Testis (tissue), 3 donors: ENCODE measurements around the gene AHCYL2. TPM values are rescaled to one million over a fixed set of nuclear protein-coding genes. Genes with fewer than 3 reads are reported as not detected.

Experiments used
- DNase-seq: peaks from one replicate; pipeline ENCODE4 v3.0.0-alpha.2; 2019
- H3K27ac ChIP-seq, 2 donors: fragments of 200-600 bp; sonication (generic); one replicate each; pipeline ENCODE4 v1.5.1; 2019
- H3K27me3 ChIP-seq: fragments of 200-600 bp; sonication (generic); one replicate; pipeline ENCODE4 v1.5.1; 2019
- H3K36me3 ChIP-seq: fragments of 200-600 bp; sonication (generic); one replicate; pipeline ENCODE4 v1.5.1; 2017; ENCODE audit warnings: low read depth; ENCODE audit errors: missing control alignments
- H3K4me1 ChIP-seq: fragments of 200-600 bp; sonication (generic); one replicate; pipeline ENCODE4 v1.5.1; 2019
- H3K4me3 ChIP-seq, 2 donors: fragments of 200-600 bp; sonication (generic); one replicate each; pipeline ENCODE4 v1.5.1; 2017 to 2019
- H3K9me3 ChIP-seq: fragments of 200-600 bp; sonication (generic); one replicate; pipeline ENCODE4 v1.5.1; 2017
- POLR2A ChIP-seq: fragments of 450-650 bp; IDR thresholded peaks from one replicate; pipeline ENCODE4 v1.6.1; 2017; ENCODE audit warnings: antibody characterized with exemption, mild to moderate bottlenecking, moderate library complexity
- WGBS, 2 donors: methylation state at CpG; one replicate each; pipeline ENCODE4 v1.1.5; 2018; 5-methylcytosine and 5-hydroxymethylcytosine counted together
- intact Hi-C: fragments of 100-400 bp; cut with DNase I; formaldehyde crosslinking; loops from one replicate; pipeline ENCODE4 v1.15.1; 2023; ENCODE audit warnings: low total_unique reads
- polyA plus RNA-seq: library from polyadenylated mRNA; stranded (reverse); fragments of 350-450 nt; fragmentation: Illumina TruSeq; extraction: RNeasy Lipid Tissue Mini Kit (QIAGEN cat#74804); gene quantifications from one replicate; pipeline ENCODE4 v1.2.3, GENCODE V29; 2014; ENCODE audit warnings: low read depth, low replicate concordance; ENCODE audit not compliant: insufficient read depth
- total RNA-seq, 2 donors: library from RNA; depleted of rRNA; stranded (reverse); fragments of >200 nt; gene quantifications; one replicate each; pipeline ENCODE4 v1.2.3, GENCODE V29; 2016
- TF ChIP-seq, protein P1 (sequence below), 3 experiments: fragments of 450-650 bp in 2 of 3; fragments of 200-600 bp in 1 of 3; sonication (generic) in 1 of 3; IDR thresholded peaks; one replicate each; pipeline ENCODE4 v1.5.1; 2016 to 2019; ENCODE audit warnings: antibody characterized with exemption in 3 of 3, mild to moderate bottlenecking in 2 of 3, moderate library complexity in 1 of 3

The AHCYL2 gene
- total and polyA plus RNA-seq, 3 donors from 2014 or later: 26.4 to 61.3 (median 46.1) TPM

- H3K4me3 ChIP-seq: no peak overlapping the region
- no peaks in the 10 kb centered on the region for H3K9me3 ChIP-seq
- intact Hi-C loops: no loop called here
- no peaks in the 10 kb centered on the region for H3K4me1 ChIP-seq
- DNase-seq: no peak
- H3K27me3 ChIP-seq: no peaks in the 10 kb centered on the region
- no peaks in the 10 kb centered on the region for H3K36me3 ChIP-seq
- TF ChIP-seq POLR2A: no peak
- TF ChIP-seq, protein P1, sequence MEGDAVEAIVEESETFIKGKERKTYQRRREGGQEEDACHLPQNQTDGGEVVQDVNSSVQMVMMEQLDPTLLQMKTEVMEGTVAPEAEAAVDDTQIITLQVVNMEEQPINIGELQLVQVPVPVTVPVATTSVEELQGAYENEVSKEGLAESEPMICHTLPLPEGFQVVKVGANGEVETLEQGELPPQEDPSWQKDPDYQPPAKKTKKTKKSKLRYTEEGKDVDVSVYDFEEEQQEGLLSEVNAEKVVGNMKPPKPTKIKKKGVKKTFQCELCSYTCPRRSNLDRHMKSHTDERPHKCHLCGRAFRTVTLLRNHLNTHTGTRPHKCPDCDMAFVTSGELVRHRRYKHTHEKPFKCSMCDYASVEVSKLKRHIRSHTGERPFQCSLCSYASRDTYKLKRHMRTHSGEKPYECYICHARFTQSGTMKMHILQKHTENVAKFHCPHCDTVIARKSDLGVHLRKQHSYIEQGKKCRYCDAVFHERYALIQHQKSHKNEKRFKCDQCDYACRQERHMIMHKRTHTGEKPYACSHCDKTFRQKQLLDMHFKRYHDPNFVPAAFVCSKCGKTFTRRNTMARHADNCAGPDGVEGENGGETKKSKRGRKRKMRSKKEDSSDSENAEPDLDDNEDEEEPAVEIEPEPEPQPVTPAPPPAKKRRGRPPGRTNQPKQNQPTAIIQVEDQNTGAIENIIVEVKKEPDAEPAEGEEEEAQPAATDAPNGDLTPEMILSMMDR (IDR thresholded peaks at IDR 0.05): no peak
- H3K27ac ChIP-seq: no peak overlapping the region
- 60 to 92% methylated on average over 2 to 14 of the region's 14 CpGs for WGBS, 2 donors
Measured at GRCh38 chr7:129203050-129203741, 21.6 kb upstream of the AHCYL2 start.

DNA sequence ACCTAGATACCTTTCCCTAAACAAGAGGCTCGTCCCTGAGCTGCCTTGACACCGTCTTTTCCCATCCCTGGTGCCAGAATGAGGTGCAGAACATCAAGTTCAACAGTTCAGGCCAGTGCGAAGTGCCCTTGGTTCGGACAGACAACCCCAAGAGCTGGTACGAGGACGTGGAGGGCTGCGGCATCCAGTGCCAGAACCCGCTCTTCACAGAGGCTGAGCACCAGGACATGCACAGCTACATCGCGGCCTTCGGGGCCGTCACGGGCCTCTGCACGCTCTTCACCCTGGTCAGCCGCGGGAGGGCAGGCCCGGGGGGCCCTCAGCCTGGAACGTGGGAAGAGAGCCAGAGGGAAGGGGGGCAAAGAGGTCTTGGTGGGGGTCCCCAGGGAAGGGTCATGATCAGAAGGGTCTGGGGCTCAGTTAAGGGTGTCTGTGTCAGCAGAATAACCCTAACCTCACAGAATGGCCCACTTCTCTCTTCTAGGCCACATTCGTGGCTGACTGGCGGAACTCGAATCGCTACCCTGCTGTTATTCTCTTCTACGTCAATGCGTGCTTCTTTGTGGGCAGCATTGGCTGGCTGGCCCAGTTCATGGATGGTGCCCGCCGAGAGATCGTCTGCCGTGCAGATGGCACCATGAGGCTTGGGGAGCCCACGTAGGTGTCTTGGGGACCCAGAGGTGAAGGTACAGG, 19.6 kb upstream of the AHCYL2 start:
- Histone ChIP-seq H3K27me3 (no peaks in the 10 kb centered on the region), H3K36me3 (no peaks in the 10 kb centered on the region), H3K27ac (no peak overlapping the region), H3K9me3 (no peaks in the 10 kb centered on the region), H3K4me3 (no peak overlapping the region), H3K4me1 (peaks cover under 1% of the 10 kb centered on the region)
- no peak for TF ChIP-seq POLR2A
- TF ChIP-seq, protein P1 (IDR thresholded peaks at IDR 0.05): no peak
- WGBS, 2 donors: 86 to 90% methylated on average over 27 to 29 of the region's 29 CpGs
- intact Hi-C loops: no loop called here
- DNase-seq: no peak

DNA sequence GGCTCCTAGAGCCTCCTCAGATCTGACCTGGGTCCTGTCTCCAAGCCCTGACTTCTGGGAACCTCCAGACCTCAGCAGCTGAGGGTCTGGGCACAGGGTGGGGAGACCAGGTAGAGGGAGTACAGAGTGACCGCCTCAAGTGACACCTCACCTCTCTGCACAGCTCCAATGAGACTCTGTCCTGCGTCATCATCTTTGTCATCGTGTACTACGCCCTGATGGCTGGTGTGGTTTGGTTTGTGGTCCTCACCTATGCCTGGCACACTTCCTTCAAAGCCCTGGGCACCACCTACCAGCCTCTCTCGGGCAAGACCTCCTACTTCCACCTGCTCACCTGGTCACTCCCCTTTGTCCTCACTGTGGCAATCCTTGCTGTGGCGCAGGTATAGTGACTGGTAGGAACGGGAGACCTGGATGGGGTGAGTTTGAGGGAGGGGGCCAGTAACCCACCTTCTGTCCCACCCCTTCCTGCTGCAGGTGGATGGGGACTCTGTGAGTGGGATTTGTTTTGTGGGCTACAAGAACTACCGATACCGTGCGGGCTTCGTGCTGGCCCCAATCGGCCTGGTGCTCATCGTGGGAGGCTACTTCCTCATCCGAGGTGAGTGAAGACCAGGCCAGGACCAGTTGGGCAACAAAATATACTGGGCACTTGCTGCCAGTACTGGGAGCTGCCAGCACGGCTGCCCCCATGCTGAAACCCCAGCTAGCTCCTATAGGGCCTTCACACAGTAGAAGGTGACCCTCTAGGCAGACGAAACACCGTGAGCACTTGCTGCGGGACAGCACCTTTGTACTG, 18.6 kb upstream of the AHCYL2 start:
- Histone ChIP-seq H3K36me3 (no peaks in the 10 kb centered on the region), H3K9me3 (no peaks in the 10 kb centered on the region), H3K4me1 (peaks cover 6% of the 10 kb centered on the region), H3K27me3 (no peaks in the 10 kb centered on the region), H3K27ac (no peak overlapping the region), H3K4me3 (no peak overlapping the region)
- WGBS, 2 donors: 93 to 95% methylated on average over 12 to 18 of the region's 18 CpGs
- no peak for DNase-seq
- no peak for TF ChIP-seq POLR2A
- TF ChIP-seq, protein P1 (IDR thresholded peaks at IDR 0.05): no peak
- intact Hi-C loops: no loop called here

GRCh38 chr7:129208667-129209066, 16.2 kb upstream of the AHCYL2 start:
- no peak for TF ChIP-seq POLR2A
- TF ChIP-seq, protein P1 (IDR thresholded peaks at IDR 0.05): no peak
- WGBS, 2 donors: 50 to 53% methylated on average over 9 of the region's 9 CpGs
- Histone ChIP-seq H3K9me3 (no peaks in the 10 kb centered on the region), H3K36me3 (no peaks in the 10 kb centered on the region), H3K27ac (no peak overlapping the region), H3K4me1 (peaks cover 6% of the 10 kb centered on the region), H3K4me3 (no peak overlapping the region), H3K27me3 (no peaks in the 10 kb centered on the region)
- intact Hi-C loops: no loop called here
- DNase-seq: no peak
